SK-N-SH (cell line): ENCODE measurements around the gene INO80. TPM values are rescaled to one million over a fixed set of nuclear protein-coding genes. Genes with fewer than 3 reads are reported as not detected.
A peak's percentile ranks its signal among the peaks of the same experiment; 100 is the strongest.

ENCODE experiments used
- CTCF ChIA-PET: fragments of 300-600, 350-600 bp; formaldehyde crosslinking; extraction: SDS; loops from one replicate; lab custom pipeline; 2021; lab: Yijun Ruan, JAX
- POLR2A ChIA-PET: fragments of 350-600 bp; sonication (Branson Sonifier 250); formaldehyde crosslinking; extraction: SDS; loops from one replicate; lab custom pipeline; 2020; ENCODE audit warnings: antibody characterized with exemption, inconsistent platforms; lab: Yijun Ruan, JAX
- DNase-seq: peaks from one replicate; pipeline ENCODE4 v3.0.0; 2012
- H2AFZ ChIP-seq: fragments of 200-600 bp; sonication (generic); 2 replicates; pipeline ENCODE4 v1.8.1; 2016; ENCODE audit warnings: antibody characterized with exemption, mild to moderate bottlenecking, low read depth
- H3F3A ChIP-seq: fragments of 200-600 bp; sonication (generic); replicated peaks from 2 replicates; pipeline ENCODE3; 2016; ENCODE audit warnings: antibody characterized with exemption, mild to moderate bottlenecking; ENCODE audit not compliant: insufficient read depth
- H3K27ac ChIP-seq, 2 experiments: fragments of 200-500 bp in 1 of 2; fragments of 200-600 bp in 1 of 2; sonication (Bioruptor generic) in 1 of 2; sonication (generic), shearing (Covaris generic) in 1 of 2; 2 replicates each; pipeline versions ENCODE4 v1.5.1 to v1.6.1; 2014 to 2016; ENCODE audit warnings: low read depth in 2 of 2, inconsistent platforms in 1 of 2, low read length in 1 of 2, mild to moderate bottlenecking in 1 of 2, mixed read lengths in 1 of 2
- H3K27me3 ChIP-seq: fragments of 200-600 bp; sonication (generic), shearing (Covaris generic); 2 replicates; pipeline ENCODE4 v1.6.1; 2016; ENCODE audit warnings: mixed run types; ENCODE audit not compliant: insufficient read depth
- H3K36me3 ChIP-seq, 2 experiments: fragments of 200-500 bp in 1 of 2; fragments of 200-600 bp in 1 of 2; sonication (Bioruptor generic) in 1 of 2; sonication (generic) in 1 of 2; replicated peaks in 1 of 2; 2 replicates each; pipeline versions ENCODE3 to v1.5.1; 2014 to 2016; ENCODE audit warnings: low read length in 1 of 2, mild to moderate bottlenecking in 1 of 2; ENCODE audit not compliant: insufficient read depth in 2 of 2, control insufficient read depth in 1 of 2
- H3K4me1 ChIP-seq, 2 experiments: fragments of 200-500 bp in 1 of 2; fragments of 200-600 bp in 1 of 2; sonication (Bioruptor generic) in 1 of 2; sonication (generic), shearing (Covaris generic) in 1 of 2; 2 replicates each; pipeline versions ENCODE4 v1.5.1 to v1.6.1; 2014 to 2016; ENCODE audit warnings: low read depth in 1 of 2, low read length in 1 of 2, mixed run types in 1 of 2; ENCODE audit not compliant: insufficient read depth in 2 of 2, control insufficient read depth in 1 of 2
- H3K4me2 ChIP-seq: fragments of 200-600 bp; sonication (generic), shearing (Covaris generic); 2 replicates; pipeline ENCODE4 v1.6.1; 2017; ENCODE audit warnings: mixed run types
- H3K4me3 ChIP-seq, 2 experiments: fragments of 200-500 bp in 1 of 2; fragments of 200-600 bp in 1 of 2; sonication (Bioruptor generic) in 1 of 2; sonication (generic), shearing (Covaris generic) in 1 of 2; 2 replicates each; pipeline versions ENCODE4 v1.5.1 to v1.8.1; 2014 to 2016; ENCODE audit warnings: low read depth in 2 of 2, inconsistent platforms in 1 of 2, low read length in 1 of 2, mild to moderate bottlenecking in 1 of 2, mixed read lengths in 1 of 2, moderate library complexity in 1 of 2
- H3K79me2 ChIP-seq: fragments of 200-600 bp; sonication (generic); 2 replicates; pipeline ENCODE4 v1.8.1; 2017; ENCODE audit warnings: mild to moderate bottlenecking; ENCODE audit not compliant: insufficient read depth
- H3K9ac ChIP-seq: fragments of 200-600 bp; sonication (generic); 2 replicates; pipeline ENCODE4 v1.6.1; 2017; ENCODE audit warnings: mixed run types
- H3K9me2 ChIP-seq: fragments of 200-600 bp; sonication (generic); 2 replicates; pipeline ENCODE4 v1.6.1; 2017; ENCODE audit warnings: mixed run types
- H3K9me3 ChIP-seq: fragments of 200-600 bp; sonication (generic); 2 replicates; pipeline ENCODE4 v1.6.1; 2017; ENCODE audit warnings: mixed run types, mild to moderate bottlenecking, moderate library complexity
- H4K20me1 ChIP-seq: fragments of 200-600 bp; sonication (generic); 2 replicates; pipeline ENCODE4 v1.6.1; 2017; ENCODE audit warnings: mild to moderate bottlenecking, mixed run types; ENCODE audit not compliant: insufficient read depth
- CHD2 ChIP-seq: fragments of 150-350 bp; IDR thresholded peaks from 2 replicates; pipeline ENCODE4 v1.6.1; 2018; ENCODE audit warnings: low read length; ENCODE audit not compliant: partially characterized antibody
- EZH2phosphoT487 ChIP-seq: fragments of 200-600 bp; sonication (generic); IDR thresholded peaks from 2 replicates; pipeline ENCODE4 v1.6.1; 2017; ENCODE audit warnings: low read depth, mixed run types, mild to moderate bottlenecking, antibody characterized with exemption, moderate library complexity, borderline replicate concordance
- FOSL2 ChIP-seq: IDR thresholded peaks from 2 replicates; pipeline ENCODE4 v1.4.0; 2012; ENCODE audit warnings: low read depth, mild to moderate bottlenecking, moderate library complexity, borderline replicate concordance
- MXI1 ChIP-seq: IDR thresholded peaks from 2 replicates; pipeline ENCODE4 v1.6.1; 2012; ENCODE audit warnings: mild to moderate bottlenecking, low read depth, low read length, improper control_type of control experiment
- SIN3A ChIP-seq: IDR thresholded peaks from 2 replicates; pipeline ENCODE4 v1.6.1; 2012; ENCODE audit warnings: low read depth, mild to moderate bottlenecking, low read length, moderate library complexity, borderline replicate concordance
- TAF1 ChIP-seq: IDR thresholded peaks from 2 replicates; pipeline ENCODE4 v1.6.1; 2012; ENCODE audit warnings: low read depth, mild to moderate bottlenecking, low read length, moderate library complexity, borderline replicate concordance
- WGBS: methylation state at CpG from one replicate; pipeline ENCODE4 v1.1.6; 2017; ENCODE audit warnings: low lambda C conversion rate; 5-methylcytosine and 5-hydroxymethylcytosine counted together
- polyA plus RNA-seq, 3 experiments: library from polyadenylated mRNA; depleted of rRNA; stranded (reverse); fragments of >200 nt; gene quantifications; 2 replicates each; pipeline ENCODE4 v1.2.3, GENCODE V29; 2012

The INO80 gene
- polyA plus RNA-seq, 1 of the 3 experiments (the other 2 are of a cell fraction): 4.6 TPM

GRCh38 chr15:40933517-40933902, 182.6 kb downstream of the INO80 start (continued):
- TF ChIP-seq TAF1 (no peak), MXI1 (no peak)

GRCh38 chr15:40932649-40933516, 183.2 kb downstream of the INO80 start:
- no peak overlapping the region for H3K27ac ChIP-seq
- ChIA-PET POLR2A (no interaction called here), CTCF (interaction anchor here (2.8 to 33.6 kb wide), 3 partner anchors 8 to 92 kb away, joined by 20 to 675 read pairs (median 109); partner anchors contain the start of gene VPS18)
- no peaks in the 10 kb centered on the region for H4K20me1 ChIP-seq
- no peaks in the 10 kb centered on the region for H3K9me2 ChIP-seq
- H3K9me3 ChIP-seq: no peaks in the 10 kb centered on the region
- TF ChIP-seq SIN3A (no peak), FOSL2 (no peak)
- no peaks in the 10 kb centered on the region for H3F3A ChIP-seq
- 78% methylated on average over 7 of the region's 11 CpGs for WGBS
- peaks cover 17 to 31% of the 10 kb centered on the region in 2 experiments; a peak in 2 of 4 replicates for H3K4me1 ChIP-seq
- no peak overlapping the region for H3K9ac ChIP-seq
- H3K36me3 ChIP-seq: no peaks in the 10 kb centered on the region
- peaks cover 35% of the 10 kb centered on the region for H3K27me3 ChIP-seq
- H3K4me3 ChIP-seq: no peak overlapping the region
- H3K4me2 ChIP-seq: no peak overlapping the region
- no peaks in the 10 kb centered on the region for H3K79me2 ChIP-seq
- no peak overlapping the region for H2AFZ ChIP-seq
- no peak for DNase-seq

GRCh38 chr15:40932156-40932555, 183.9 kb downstream of the INO80 start:
- Histone ChIP-seq H3K4me1 (peaks cover 17 to 35% of the 10 kb centered on the region in 2 experiments; a peak in 2 of 4 replicates), H3K9me2 (no peaks in the 10 kb centered on the region), H2AFZ (no peak overlapping the region), H3F3A (no peaks in the 10 kb centered on the region), H3K27me3 (peaks cover 42% of the 10 kb centered on the region), H3K79me2 (no peaks in the 10 kb centered on the region), H3K4me3 (no peak overlapping the region), H3K9ac (no peak overlapping the region), H3K27ac (no peak overlapping the region), H3K36me3 (no peaks in the 10 kb centered on the region), H3K4me2 (no peak overlapping the region), H4K20me1 (no peaks in the 10 kb centered on the region), H3K9me3 (no peaks in the 10 kb centered on the region)
- ChIA-PET CTCF (interaction anchor here (0.6 to 33.6 kb wide), 8 partner anchors 9 to 269 kb away, joined by 3 to 675 read pairs (median 13); partner anchors contain the start of gene VPS18), POLR2A (no interaction called here)
- TF ChIP-seq EZH2phosphoT487: no peak
- TF ChIP-seq CHD2: no peak
- TF ChIP-seq MXI1: no peak
- WGBS: 90% methylated on average over 5 of the region's 8 CpGs
- peak; percentile 22 for DNase-seq
